Right lobe of liver (tissue), 6 donors: ENCODE measurements around the gene IGFBP1. TPM values are rescaled to one million over a fixed set of nuclear protein-coding genes. Genes with fewer than 3 reads are reported as not detected.
"Not testable (repeated sequence)": the region's sequence is repeated elsewhere in the genome, so short reads cannot be mapped to it uniquely, and the experiment has no call there.

ENCODE experiments used
- ATAC-seq, 4 donors: fragments of 200-7000 bp; cut with Tn5 transposase; one replicate each; pipeline ENCODE4 v1.9.1; 2020; ENCODE audit warnings: mild to moderate bottlenecking in 4 of 4, moderate library complexity in 4 of 4
- DNase-seq, 3 donors: peaks; one replicate each; pipeline ENCODE4 v3.0.0-alpha.2; 2020
- H3K27ac ChIP-seq, 3 donors: fragments of 200-600 bp; one replicate each; pipeline ENCODE4 v1.8.0; 2022
- H3K27me3 ChIP-seq, 2 donors: fragments of 200-600 bp; one replicate each; pipeline ENCODE4 v1.8.0; 2022
- H3K36me3 ChIP-seq, 4 donors: fragments of 200-600 bp; sonication (generic) in 1 of 4; one replicate each; pipeline versions ENCODE4 v1.5.1 to v1.8.0; 2017 to 2022; ENCODE audit warnings: control low read depth in 1 of 4
- H3K4me1 ChIP-seq, 4 donors: fragments of 200-600 bp; sonication (generic) in 1 of 4; one replicate each; pipeline versions ENCODE4 v1.5.1 to v1.8.0; 2017 to 2022; ENCODE audit warnings: control low read depth in 1 of 4
- H3K4me3 ChIP-seq, 3 donors: fragments of 200-600 bp; one replicate each; pipeline ENCODE4 v1.8.0; 2022
- H3K9me3 ChIP-seq, 4 donors: fragments of 200-600 bp; sonication (generic) in 1 of 4; one replicate each; pipeline versions ENCODE4 v1.5.1 to v1.8.0; 2017 to 2022; ENCODE audit warnings: control low read depth in 1 of 4
- POLR2A ChIP-seq: fragments of 450-650 bp; IDR thresholded peaks from one replicate; pipeline ENCODE4 v1.6.1; 2017; ENCODE audit warnings: antibody characterized with exemption, mild to moderate bottlenecking
- WGBS: methylation state at CpG from one replicate; pipeline ENCODE4 v1.1.6; 2018; ENCODE audit warnings: low coverage, low lambda C conversion rate; ENCODE audit not compliant: insufficient coverage; ENCODE audit errors: missing lambda C conversion rate; 5-methylcytosine and 5-hydroxymethylcytosine counted together
- intact Hi-C, 2 donors: fragments of 100-400 bp; cut with DNase I; formaldehyde crosslinking; loops; one replicate each; pipeline versions ENCODE4 v1.11.2 to v1.14.1; 2022
- small RNA-seq, 2 experiments: library from RNA; depleted of rRNA; stranded (forward); fragments of <200 nt; gene quantifications; one replicate each; pipeline ENCODE3, GENCODE V24; 2016
- total RNA-seq, 6 experiments: library from RNA; depleted of rRNA in 2 of 6; stranded (reverse); fragments of >200 nt in 2 of 6; fragmentation: NEBNext Ultra II Directional in 3 of 6; extraction: Animal tissue kit (Norgen Biotek cat#: 25700) in 3 of 6; gene quantifications; one replicate each; pipeline versions ENCODE4 v1.1.0 to v1.2.4, GENCODE V29; 2016 to 2023
- TF ChIP-seq, protein P1 (sequence below), 4 donors: fragments of 200-600 bp in 3 of 4; fragments of 450-650 bp in 1 of 4; IDR thresholded peaks; one replicate each; pipeline versions ENCODE4 v1.5.1 to v1.8.0; 2016 to 2022; ENCODE audit warnings: antibody characterized with exemption in 4 of 4, mild to moderate bottlenecking in 2 of 4
- donor health status: DM: no; HTN: yes; CAD: no.
- donor health status: DM: no; HTN: no; CAD: no.
- donor health status: DM: no; HTN: no; CAD: no.
- donor health status: DM: no; HTN: yes; CAD: no.
- donor health status: DM: no; HTN: yes; CAD: no.

IGFBP1 gene
- total RNA-seq, 6 experiments from 2014 or later: 7.7 to 566 (median 283) TPM

- Histone ChIP-seq H3K9me3 (no peaks in the 10 kb centered on the region), H3K27me3 (no peaks in the 10 kb centered on the region), H3K4me1 (no peaks in the 10 kb centered on the region), H3K27ac (no peak overlapping the region), H3K4me3 (no peak overlapping the region), H3K36me3 (no peaks in the 10 kb centered on the region)
- intact Hi-C loops: no loop called here
- DNase-seq (no peak), ATAC-seq (no peak)
- 94% methylated on average over 10 of the region's 11 CpGs for WGBS
- TF ChIP-seq, protein P1, sequence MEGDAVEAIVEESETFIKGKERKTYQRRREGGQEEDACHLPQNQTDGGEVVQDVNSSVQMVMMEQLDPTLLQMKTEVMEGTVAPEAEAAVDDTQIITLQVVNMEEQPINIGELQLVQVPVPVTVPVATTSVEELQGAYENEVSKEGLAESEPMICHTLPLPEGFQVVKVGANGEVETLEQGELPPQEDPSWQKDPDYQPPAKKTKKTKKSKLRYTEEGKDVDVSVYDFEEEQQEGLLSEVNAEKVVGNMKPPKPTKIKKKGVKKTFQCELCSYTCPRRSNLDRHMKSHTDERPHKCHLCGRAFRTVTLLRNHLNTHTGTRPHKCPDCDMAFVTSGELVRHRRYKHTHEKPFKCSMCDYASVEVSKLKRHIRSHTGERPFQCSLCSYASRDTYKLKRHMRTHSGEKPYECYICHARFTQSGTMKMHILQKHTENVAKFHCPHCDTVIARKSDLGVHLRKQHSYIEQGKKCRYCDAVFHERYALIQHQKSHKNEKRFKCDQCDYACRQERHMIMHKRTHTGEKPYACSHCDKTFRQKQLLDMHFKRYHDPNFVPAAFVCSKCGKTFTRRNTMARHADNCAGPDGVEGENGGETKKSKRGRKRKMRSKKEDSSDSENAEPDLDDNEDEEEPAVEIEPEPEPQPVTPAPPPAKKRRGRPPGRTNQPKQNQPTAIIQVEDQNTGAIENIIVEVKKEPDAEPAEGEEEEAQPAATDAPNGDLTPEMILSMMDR (IDR thresholded peaks at IDR 0.05): no peak
- no peak for TF ChIP-seq POLR2A
Observed at GRCh38 chr7:45939574-45939973, 51.3 kb downstream of the IGFBP1 start.

GRCh38 chr7:45940237-45940781, 52.0 kb downstream of the IGFBP1 start:
- ATAC-seq, H3K27ac ChIP-seq, H3K4me1 ChIP-seq, H3K9me3 ChIP-seq, H3K4me3 ChIP-seq, H3K36me3 ChIP-seq, DNase-seq, intact Hi-C loops, H3K27me3 ChIP-seq: not testable (repeated sequence)
- WGBS: 60% methylated on average over 12 of the region's 14 CpGs

DNA sequence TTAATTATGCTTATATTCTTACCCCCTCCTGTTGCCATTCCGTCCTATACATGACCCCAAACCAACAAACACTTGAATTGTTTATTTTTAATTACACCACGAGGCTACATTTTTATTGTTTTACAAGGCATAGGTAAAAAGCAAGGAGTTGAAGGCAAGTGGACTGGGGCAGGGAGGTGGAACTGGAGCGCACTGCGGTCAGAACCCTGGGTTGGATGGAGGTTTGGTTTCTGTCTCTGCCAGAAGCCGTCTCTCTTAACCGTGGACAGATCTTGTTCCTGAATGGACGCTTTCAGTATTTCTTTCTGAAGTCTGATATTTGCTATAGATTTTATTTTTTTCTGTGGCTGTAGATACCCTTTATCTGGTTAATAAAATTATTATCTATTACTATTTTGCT, 52.7 kb downstream of the IGFBP1 start:
- H3K36me3 ChIP-seq: no peaks in the 10 kb centered on the region
- no peaks in the 10 kb centered on the region for H3K4me1 ChIP-seq
- no peak overlapping the region for H3K27ac ChIP-seq
- no peak overlapping the region for H3K4me3 ChIP-seq
- DNase-seq (no peak), ATAC-seq (no peak)
- TF ChIP-seq POLR2A: no peak
- TF ChIP-seq, protein P1 (IDR thresholded peaks at IDR 0.05): no peak
- H3K9me3 ChIP-seq: no peaks in the 10 kb centered on the region
- intact Hi-C loops: no loop called here
- WGBS: 57% methylated on average over 7 of the region's 7 CpGs
- H3K27me3 ChIP-seq: no peaks in the 10 kb centered on the region

Small RNAs within 50 kb of the gene (small RNA-seq; reads per million reads assigned to genes)
- gene RNU6-326P: 0 reads per million in 2 experiments

Other genes starting within 250 kb of the IGFBP1 start
- under 1 TPM in 1 of 6 experiments, not detected in 5; 0.07 TPM for gene CCDC201, start 15.4 kb upstream of the IGFBP1 start, total RNA-seq
- 100 to 1,000 TPM in 5 of 6 experiments, 10 to 100 TPM in 1; 85.9 to 321 (median 183) TPM for gene IGFBP3, start 32.8 kb downstream of the IGFBP1 start, total RNA-seq